Thoracic aorta (tissue), 2 donors: ENCODE results near the gene CORO1C. TPM values are rescaled to one million over a fixed set of nuclear protein-coding genes. Genes with fewer than 3 reads are reported as not detected.
"Not testable (repeated sequence)": the region's sequence is repeated elsewhere in the genome, so short reads cannot be mapped to it uniquely, and the experiment has no call there.

ENCODE experiments used
- ATAC-seq: fragments of 150-250 bp; one replicate; pipeline ENCODE4 v1.8.0; 2017; ENCODE audit warnings: low read depth; ENCODE audit not compliant: insufficient number of reproducible peaks, low FRiP score
- DNase-seq: peaks from one replicate; pipeline ENCODE4 v3.0.0-alpha.2; 2020; ENCODE audit warnings: low spot score
- H3K27ac ChIP-seq, 2 donors: fragments of 200-600 bp; sonication (generic); 1 replicate in 1 of 2; 2 replicates in 1 of 2; pipeline ENCODE4 v1.5.1; 2016; ENCODE audit warnings: mild to moderate bottlenecking in 2 of 2, moderate library complexity in 2 of 2
- H3K27me3 ChIP-seq: fragments of 200-600 bp; sonication (generic); replicated peaks from 2 replicates; pipeline ENCODE4 v1.6.0; 2016; ENCODE audit warnings: mild to moderate bottlenecking; ENCODE audit not compliant: insufficient read depth
- H3K36me3 ChIP-seq: fragments of 200-600 bp; sonication (generic); one replicate; pipeline ENCODE4 v1.5.1; 2016
- H3K4me1 ChIP-seq, 2 donors: fragments of 200-600 bp; sonication (generic); 1 replicate in 1 of 2; 2 replicates in 1 of 2; pipeline versions ENCODE4 v1.5.1 to v1.6.0; 2016; ENCODE audit warnings: low read depth in 2 of 2, mild to moderate bottlenecking in 1 of 2; ENCODE audit not compliant: control insufficient read depth in 1 of 2
- H3K4me3 ChIP-seq: fragments of 200-600 bp; sonication (generic); 2 replicates; pipeline ENCODE4 v1.5.1; 2016; ENCODE audit warnings: mild to moderate bottlenecking
- H3K9me3 ChIP-seq: fragments of 200-600 bp; sonication (generic); 2 replicates; pipeline ENCODE4 v1.5.1; 2016
- total RNA-seq, 2 donors: library from RNA; depleted of rRNA; stranded (reverse); fragments of >200 nt; gene quantifications; one replicate each; pipeline versions ENCODE4 v1.1.0 to v1.2.3, GENCODE V29; 2016
- TF ChIP-seq, protein P1 (sequence below): fragments of 200-600 bp; sonication (generic); IDR thresholded peaks from one replicate; pipeline ENCODE4 v1.5.1; 2019; ENCODE audit warnings: antibody characterized with exemption

The CORO1C gene
- total RNA-seq, 2 donors from 2014 or later, result 157 to 208 TPM

DNA sequence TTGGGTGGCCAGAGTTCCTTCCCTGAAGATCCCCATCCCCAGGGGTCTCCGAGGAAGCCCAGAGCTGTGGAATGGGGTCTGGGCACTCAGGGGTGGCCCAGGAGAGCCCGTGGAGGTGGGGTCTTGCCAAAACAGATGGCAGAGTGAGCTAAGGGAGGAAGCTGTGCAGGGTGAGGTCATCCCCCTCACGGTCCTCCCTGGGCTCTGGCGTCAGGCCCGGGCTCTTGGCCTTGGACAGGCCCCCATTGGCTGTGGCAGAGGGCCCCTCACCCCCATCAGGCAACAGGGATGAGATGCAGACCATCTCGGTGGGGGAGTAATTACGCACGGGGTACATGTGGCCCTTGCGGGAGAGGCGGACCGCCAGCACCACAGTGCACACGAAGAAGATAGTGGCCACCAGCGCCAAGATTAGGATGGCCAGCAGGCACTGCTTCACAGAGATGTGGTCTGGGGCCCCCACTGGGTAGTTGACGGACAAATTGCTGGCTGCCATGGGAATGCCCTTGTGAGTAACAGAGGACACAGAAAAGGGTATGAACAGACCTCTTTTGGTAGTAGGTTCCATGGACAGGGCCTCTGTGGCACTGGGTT, 108.3 kb downstream of the CORO1C start:
- Histone ChIP-seq H3K36me3 (no peaks in the 10 kb centered on the region), H3K27me3 (no peaks in the 10 kb centered on the region), H3K4me3 (no peak overlapping the region), H3K4me1 (no peaks in the 10 kb centered on the region), H3K9me3 (no peaks in the 10 kb centered on the region), H3K27ac (no peak overlapping the region)
- DNase-seq, result no peak
- no peak for ATAC-seq
- TF ChIP-seq, protein P1, sequence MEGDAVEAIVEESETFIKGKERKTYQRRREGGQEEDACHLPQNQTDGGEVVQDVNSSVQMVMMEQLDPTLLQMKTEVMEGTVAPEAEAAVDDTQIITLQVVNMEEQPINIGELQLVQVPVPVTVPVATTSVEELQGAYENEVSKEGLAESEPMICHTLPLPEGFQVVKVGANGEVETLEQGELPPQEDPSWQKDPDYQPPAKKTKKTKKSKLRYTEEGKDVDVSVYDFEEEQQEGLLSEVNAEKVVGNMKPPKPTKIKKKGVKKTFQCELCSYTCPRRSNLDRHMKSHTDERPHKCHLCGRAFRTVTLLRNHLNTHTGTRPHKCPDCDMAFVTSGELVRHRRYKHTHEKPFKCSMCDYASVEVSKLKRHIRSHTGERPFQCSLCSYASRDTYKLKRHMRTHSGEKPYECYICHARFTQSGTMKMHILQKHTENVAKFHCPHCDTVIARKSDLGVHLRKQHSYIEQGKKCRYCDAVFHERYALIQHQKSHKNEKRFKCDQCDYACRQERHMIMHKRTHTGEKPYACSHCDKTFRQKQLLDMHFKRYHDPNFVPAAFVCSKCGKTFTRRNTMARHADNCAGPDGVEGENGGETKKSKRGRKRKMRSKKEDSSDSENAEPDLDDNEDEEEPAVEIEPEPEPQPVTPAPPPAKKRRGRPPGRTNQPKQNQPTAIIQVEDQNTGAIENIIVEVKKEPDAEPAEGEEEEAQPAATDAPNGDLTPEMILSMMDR, result no peak

DNA sequence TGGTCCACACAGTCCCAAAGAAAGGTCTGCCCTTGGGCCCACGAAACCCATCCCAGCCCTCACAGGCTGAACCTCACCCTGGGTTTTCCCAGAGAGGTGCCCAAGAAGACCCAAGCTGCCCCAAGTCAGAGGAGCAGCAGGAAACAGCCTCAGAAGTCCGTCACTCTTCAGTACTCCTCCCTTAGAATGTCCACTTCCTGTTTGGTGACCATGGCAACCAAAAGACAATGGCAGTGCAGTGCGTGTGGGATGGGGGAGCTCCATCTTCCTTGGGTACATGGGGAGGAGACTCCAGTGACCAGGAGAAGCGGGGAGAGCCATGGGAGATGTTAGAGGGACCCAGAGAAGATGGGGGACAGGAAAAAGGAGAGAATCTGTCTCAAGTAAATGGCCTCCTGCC, 108.9 kb downstream of the CORO1C start:
- DNase-seq (no peak), ATAC-seq (no peak)
- Histone ChIP-seq H3K4me3 (no peak overlapping the region), H3K36me3 (no peaks in the 10 kb centered on the region), H3K27me3 (no peaks in the 10 kb centered on the region), H3K9me3 (no peaks in the 10 kb centered on the region), H3K27ac (no peak overlapping the region), H3K4me1 (no peaks in the 10 kb centered on the region)
- TF ChIP-seq, protein P1, result no peak

DNA sequence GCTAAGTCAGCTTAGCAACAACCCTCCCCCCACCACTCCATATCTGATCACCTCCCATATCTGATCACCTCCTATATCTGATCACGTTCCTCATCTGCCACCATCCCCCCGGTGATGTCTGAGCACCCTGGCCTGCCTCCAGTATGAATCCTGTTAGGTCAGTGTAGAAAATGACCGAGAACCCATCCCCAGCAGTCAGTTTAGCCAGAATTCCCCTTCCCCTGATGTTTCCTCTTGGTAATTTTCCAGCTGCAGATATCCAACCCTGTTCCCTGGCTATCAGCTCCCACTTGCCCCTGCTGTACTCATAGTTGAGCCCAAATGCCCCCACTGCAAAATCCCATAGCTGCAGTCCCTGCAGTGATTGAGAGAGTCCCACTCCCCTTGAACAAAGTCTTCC, 110.2 kb downstream of the CORO1C start:
- Histone ChIP-seq H3K4me1 (no peaks in the 10 kb centered on the region), H3K27me3 (no peaks in the 10 kb centered on the region), H3K36me3 (no peaks in the 10 kb centered on the region), H3K9me3 (no peaks in the 10 kb centered on the region), H3K4me3 (no peak overlapping the region), H3K27ac (no peak overlapping the region)
- DNase-seq, result no peak
- no peak for ATAC-seq
- TF ChIP-seq, protein P1, result no peak

DNA sequence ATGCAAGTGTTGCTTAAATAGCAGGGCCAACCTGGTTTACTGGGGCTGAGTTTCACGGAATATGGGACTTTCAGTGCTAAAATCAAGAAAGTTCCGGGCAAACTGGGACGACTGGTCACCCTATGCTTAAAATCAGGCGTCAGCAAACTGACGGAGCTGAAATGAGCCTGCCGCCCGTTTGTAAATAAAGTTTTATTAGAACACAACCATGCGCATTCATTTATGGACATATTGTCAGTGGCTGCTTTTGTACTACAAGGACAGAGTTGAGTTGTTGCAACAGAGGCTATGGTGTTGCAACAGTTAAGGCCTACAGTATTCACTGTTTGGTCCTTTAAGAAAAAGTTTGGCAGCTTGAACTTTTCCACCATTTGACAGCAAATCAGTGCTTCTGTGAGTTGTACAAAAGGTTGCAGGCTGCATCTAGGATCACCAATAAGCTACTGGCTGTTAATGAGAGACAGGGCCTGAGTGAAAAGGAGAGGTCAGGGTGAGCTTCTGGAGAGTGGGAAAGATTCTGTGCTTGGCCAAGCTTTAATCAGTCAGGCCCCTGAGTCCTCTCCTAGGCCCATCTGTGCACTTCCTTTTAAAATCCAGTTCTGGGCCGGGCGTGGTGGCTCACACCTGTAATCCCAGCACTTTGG, 111.0 kb downstream of the CORO1C start:
- no peak for DNase-seq
- H3K36me3 ChIP-seq, result no peaks in the 10 kb centered on the region
- no peaks in the 10 kb centered on the region for H3K9me3 ChIP-seq
- TF ChIP-seq, protein P1, result no peak
- H3K27ac ChIP-seq, result no peak overlapping the region
- H3K4me1 ChIP-seq, result no peaks in the 10 kb centered on the region
- H3K27me3 ChIP-seq, result no peaks in the 10 kb centered on the region
- H3K4me3 ChIP-seq, result no peak overlapping the region
- no peak for ATAC-seq

DNA sequence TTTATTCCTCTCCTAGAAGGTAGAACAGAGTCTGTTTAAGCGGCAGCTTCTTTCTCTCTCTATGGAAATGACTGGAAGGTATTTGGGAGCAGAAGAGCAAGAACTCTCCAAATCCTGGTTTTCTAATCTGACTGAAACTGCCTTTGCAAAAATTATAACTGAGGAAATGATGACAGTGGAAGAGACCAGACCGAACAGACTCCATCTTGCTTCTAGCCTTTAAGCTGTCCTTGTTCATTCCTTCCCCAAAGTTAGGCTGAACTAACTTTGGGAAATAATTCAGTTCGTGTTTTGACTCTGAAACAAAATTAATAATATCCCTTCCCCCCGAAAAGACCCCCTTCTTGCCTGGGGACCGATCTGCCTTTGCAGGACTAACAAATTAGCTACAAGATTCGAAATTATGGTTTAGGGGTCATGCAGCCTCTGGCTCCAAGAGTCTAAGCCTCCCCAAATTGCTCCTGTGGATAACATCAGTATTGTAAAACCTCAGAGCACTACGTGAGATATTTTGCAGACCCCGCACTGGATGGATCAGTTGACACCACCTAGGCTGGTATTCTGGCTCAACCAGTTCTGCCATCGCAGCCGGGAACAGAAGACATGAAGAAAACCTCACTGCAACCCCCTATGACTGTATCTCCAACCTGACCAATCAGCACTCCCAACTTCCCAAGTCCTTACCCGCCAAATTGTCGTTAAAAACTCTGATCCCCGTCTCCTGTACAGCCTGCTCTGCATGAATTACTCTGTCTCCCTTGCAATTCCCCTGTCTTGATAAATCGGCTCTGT, 111.8 kb downstream of the CORO1C start:
- Histone ChIP-seq H3K4me1 (no peaks in the 10 kb centered on the region), H3K27ac (no peak overlapping the region), H3K9me3 (no peaks in the 10 kb centered on the region), H3K4me3 (no peak overlapping the region), H3K27me3 (no peaks in the 10 kb centered on the region), H3K36me3 (no peaks in the 10 kb centered on the region)
- ATAC-seq (no peak), DNase-seq (no peak)
- TF ChIP-seq, protein P1, result no peak

DNA sequence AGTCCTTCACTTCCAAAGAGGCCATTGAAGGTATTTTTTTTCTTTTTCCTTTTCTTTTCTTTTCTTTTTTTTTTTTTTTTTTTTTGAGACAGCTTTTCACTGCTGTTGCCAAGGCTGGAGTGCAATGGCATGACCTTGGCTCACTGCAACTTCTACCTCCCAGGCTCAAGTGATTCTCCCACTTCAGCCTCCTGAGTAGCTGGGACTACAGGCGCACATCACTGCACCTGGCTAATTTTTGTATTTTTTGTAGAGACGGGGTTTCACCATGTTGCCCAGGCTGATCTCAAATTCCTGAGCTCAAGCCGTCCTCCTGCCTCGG, 112.4 kb downstream of the CORO1C start:
- not testable (repeated sequence) for H3K27me3 ChIP-seq, DNase-seq, H3K4me3 ChIP-seq, ATAC-seq, H3K27ac ChIP-seq, H3K9me3 ChIP-seq, H3K36me3 ChIP-seq, H3K4me1 ChIP-seq
